ENCODE data around the gene KLHL1. TPM values are rescaled to one million over a fixed set of nuclear protein-coding genes. Genes with fewer than 3 reads are reported as not detected.

KLHL1 gene
- total RNA-seq, 1 donor from 2014 or later = not detected

GRCh38 chr13:70016116-70016515 is 92.1 kb downstream of the KLHL1 start:
- H3K9me3 ChIP-seq (ENCODE audit: low read depth) = no peaks in the 10 kb centered on the region
- no peak overlapping the region for H3K4me3 Mint-ChIP-seq
- H3K9ac ChIP-seq = no peak overlapping the region
- DNase-seq (ENCODE audit: low spot score) = no peak
- H2AFZ ChIP-seq (replicated peaks) = no peak overlapping the region
- no peak overlapping the region for H3K4me2 ChIP-seq
- peaks cover 2% of the 10 kb centered on the region for H3K27me3 Mint-ChIP-seq (ENCODE audit: insufficient read depth, low read depth)
- no peaks in the 10 kb centered on the region for H3K27me3 ChIP-seq
- H3K36me3 ChIP-seq = no peaks in the 10 kb centered on the region
- no peaks in the 10 kb centered on the region for H3F3A ChIP-seq (ENCODE audit: low read depth)
- no peaks in the 10 kb centered on the region for H4K20me1 ChIP-seq (ENCODE audit: low read depth)
- H3K4me1 Mint-ChIP-seq = no peaks in the 10 kb centered on the region
- no peak overlapping the region for H3K4me3 ChIP-seq
- no peak overlapping the region for H3K27ac Mint-ChIP-seq
- no peak for TF ChIP-seq CTCF (IDR thresholded peaks at IDR 0.05)
- TF ChIP-seq EZH2 (IDR thresholded peaks at IDR 0.05) = no peak
- TF ChIP-seq EZH2phosphoT487 (IDR thresholded peaks at IDR 0.05) = no peak
- H3K36me3 Mint-ChIP-seq = no peaks in the 10 kb centered on the region
- no peaks in the 10 kb centered on the region for H3K79me2 ChIP-seq (ENCODE audit: low read depth)
- H3K4me1 ChIP-seq = no peaks in the 10 kb centered on the region
- no peaks in the 10 kb centered on the region for H3K9me3 Mint-ChIP-seq
- no peak overlapping the region for H3K27ac ChIP-seq

- Histone ChIP-seq H3K4me1 (no peaks in the 10 kb centered on the region), H3K36me3 (no peaks in the 10 kb centered on the region), H3K9ac (no peak overlapping the region), H4K20me1 (ENCODE audit: low read depth) (no peaks in the 10 kb centered on the region), H2AFZ (replicated peaks) (no peak overlapping the region), H3K79me2 (ENCODE audit: low read depth) (no peaks in the 10 kb centered on the region), H3K9me3 (ENCODE audit: low read depth) (no peaks in the 10 kb centered on the region), H3K27me3 (no peaks in the 10 kb centered on the region), H3K4me3 (no peak overlapping the region), H3K27ac (no peak overlapping the region), H3F3A (ENCODE audit: low read depth) (no peaks in the 10 kb centered on the region), H3K4me2 (no peak overlapping the region)
- DNase-seq (ENCODE audit: low spot score) = no peak
- Mint-ChIP-seq H3K27ac (no peak overlapping the region), H3K4me3 (no peak overlapping the region), H3K36me3 (no peaks in the 10 kb centered on the region), H3K27me3 (ENCODE audit: insufficient read depth, low read depth) (peaks cover 2% of the 10 kb centered on the region), H3K9me3 (no peaks in the 10 kb centered on the region), H3K4me1 (no peaks in the 10 kb centered on the region)
- no peak for TF ChIP-seq EZH2phosphoT487 (IDR thresholded peaks at IDR 0.05)
- no peak for TF ChIP-seq EZH2 (IDR thresholded peaks at IDR 0.05)
- TF ChIP-seq CTCF (IDR thresholded peaks at IDR 0.05) = no peak
Observed at GRCh38 chr13:70014337-70014736, 93.9 kb downstream of the KLHL1 start.

- Mint-ChIP-seq H3K4me1 (no peaks in the 10 kb centered on the region), H3K27me3 (ENCODE audit: insufficient read depth, low read depth) (no peaks in the 10 kb centered on the region), H3K36me3 (no peaks in the 10 kb centered on the region), H3K27ac (no peak overlapping the region), H3K9me3 (no peaks in the 10 kb centered on the region), H3K4me3 (no peak overlapping the region)
- Histone ChIP-seq H3K27ac (no peak overlapping the region), H3K36me3 (no peaks in the 10 kb centered on the region), H3K4me3 (no peak overlapping the region), H3F3A (ENCODE audit: low read depth) (no peaks in the 10 kb centered on the region), H4K20me1 (ENCODE audit: low read depth) (no peaks in the 10 kb centered on the region), H3K4me2 (no peak overlapping the region), H2AFZ (replicated peaks) (no peak overlapping the region), H3K9me3 (ENCODE audit: low read depth) (no peaks in the 10 kb centered on the region), H3K4me1 (no peaks in the 10 kb centered on the region), H3K79me2 (ENCODE audit: low read depth) (no peaks in the 10 kb centered on the region), H3K27me3 (no peaks in the 10 kb centered on the region), H3K9ac (no peak overlapping the region)
- TF ChIP-seq EZH2phosphoT487 (IDR thresholded peaks at IDR 0.05) (no peak), CTCF (IDR thresholded peaks at IDR 0.05) (no peak), EZH2 (IDR thresholded peaks at IDR 0.05) (no peak)
- DNase-seq (ENCODE audit: low spot score) = no peak
Observed at GRCh38 chr13:69999875-70000274, 108.4 kb downstream of the KLHL1 start.

Data from neural progenitor cell (in vitro differentiated cells).